Colonic mucosa (tissue), 4 donors: ENCODE results near the gene CFAP77. TPM values are rescaled to one million over a fixed set of nuclear protein-coding genes. Genes with fewer than 3 reads are reported as not detected.

Experiments used
- DNase-seq: peaks from one replicate; pipeline ENCODE4 v3.0.0-alpha.2; 2020
- H3K27ac ChIP-seq: fragments of 200-600 bp; one replicate; pipeline ENCODE4 v1.8.0; 2021
- H3K27me3 ChIP-seq: fragments of 200-600 bp; one replicate; pipeline ENCODE4 v1.8.0; 2021
- H3K36me3 ChIP-seq: fragments of 200-600 bp; one replicate; pipeline ENCODE4 v1.8.0; 2021
- H3K4me1 ChIP-seq: fragments of 200-600 bp; one replicate; pipeline ENCODE4 v1.8.0; 2021; ENCODE audit warnings: mild to moderate bottlenecking
- H3K4me3 ChIP-seq: fragments of 200-600 bp; one replicate; pipeline ENCODE4 v1.8.0; 2021
- H3K9ac ChIP-seq, 2 donors: one replicate each; pipeline ENCODE4 v1.7.0; 2013; ENCODE audit warnings: control low read depth in 2 of 2, low read depth in 2 of 2, low read length in 2 of 2
- H3K9me3 ChIP-seq: fragments of 200-600 bp; one replicate; pipeline ENCODE4 v1.8.0; 2021
- intact Hi-C: fragments of 100-400 bp; cut with DNase I; formaldehyde crosslinking; loops from one replicate; pipeline ENCODE4 v1.14.1; 2022
- total RNA-seq, 2 donors: library from RNA; stranded (reverse); fragmentation: NEBNext Ultra II Directional in 1 of 2; extraction: Animal tissue kit (Norgen Biotek cat#: 25700) in 1 of 2; gene quantifications; one replicate each; pipeline ENCODE4 v1.2.1, GENCODE V29; 2021
- TF ChIP-seq, protein P1 (sequence below): fragments of 200-600 bp; IDR thresholded peaks from one replicate; pipeline ENCODE4 v1.8.0; 2022; ENCODE audit warnings: antibody characterized with exemption, mild to moderate bottlenecking
- donor health status: healthy.
- donor health status: DM: no; HTN: no; CAD: no.
- donor health status: DM: no; HTN: no; CAD: no.

The CFAP77 gene
- total RNA-seq, 2 donors from 2014 or later: not detected

GRCh38 chr9:132513416-132513815, 103.4 kb downstream of the CFAP77 start:
- TF ChIP-seq, protein P1, sequence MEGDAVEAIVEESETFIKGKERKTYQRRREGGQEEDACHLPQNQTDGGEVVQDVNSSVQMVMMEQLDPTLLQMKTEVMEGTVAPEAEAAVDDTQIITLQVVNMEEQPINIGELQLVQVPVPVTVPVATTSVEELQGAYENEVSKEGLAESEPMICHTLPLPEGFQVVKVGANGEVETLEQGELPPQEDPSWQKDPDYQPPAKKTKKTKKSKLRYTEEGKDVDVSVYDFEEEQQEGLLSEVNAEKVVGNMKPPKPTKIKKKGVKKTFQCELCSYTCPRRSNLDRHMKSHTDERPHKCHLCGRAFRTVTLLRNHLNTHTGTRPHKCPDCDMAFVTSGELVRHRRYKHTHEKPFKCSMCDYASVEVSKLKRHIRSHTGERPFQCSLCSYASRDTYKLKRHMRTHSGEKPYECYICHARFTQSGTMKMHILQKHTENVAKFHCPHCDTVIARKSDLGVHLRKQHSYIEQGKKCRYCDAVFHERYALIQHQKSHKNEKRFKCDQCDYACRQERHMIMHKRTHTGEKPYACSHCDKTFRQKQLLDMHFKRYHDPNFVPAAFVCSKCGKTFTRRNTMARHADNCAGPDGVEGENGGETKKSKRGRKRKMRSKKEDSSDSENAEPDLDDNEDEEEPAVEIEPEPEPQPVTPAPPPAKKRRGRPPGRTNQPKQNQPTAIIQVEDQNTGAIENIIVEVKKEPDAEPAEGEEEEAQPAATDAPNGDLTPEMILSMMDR: no peak
- intact Hi-C loops: no loop called here
- Histone ChIP-seq H3K9me3 (no peaks in the 10 kb centered on the region), H3K9ac (no peak overlapping the region), H3K4me1 (no peaks in the 10 kb centered on the region), H3K27ac (no peak overlapping the region), H3K36me3 (no peaks in the 10 kb centered on the region), H3K4me3 (no peak overlapping the region), H3K27me3 (no peaks in the 10 kb centered on the region)
- no peak for DNase-seq

DNA sequence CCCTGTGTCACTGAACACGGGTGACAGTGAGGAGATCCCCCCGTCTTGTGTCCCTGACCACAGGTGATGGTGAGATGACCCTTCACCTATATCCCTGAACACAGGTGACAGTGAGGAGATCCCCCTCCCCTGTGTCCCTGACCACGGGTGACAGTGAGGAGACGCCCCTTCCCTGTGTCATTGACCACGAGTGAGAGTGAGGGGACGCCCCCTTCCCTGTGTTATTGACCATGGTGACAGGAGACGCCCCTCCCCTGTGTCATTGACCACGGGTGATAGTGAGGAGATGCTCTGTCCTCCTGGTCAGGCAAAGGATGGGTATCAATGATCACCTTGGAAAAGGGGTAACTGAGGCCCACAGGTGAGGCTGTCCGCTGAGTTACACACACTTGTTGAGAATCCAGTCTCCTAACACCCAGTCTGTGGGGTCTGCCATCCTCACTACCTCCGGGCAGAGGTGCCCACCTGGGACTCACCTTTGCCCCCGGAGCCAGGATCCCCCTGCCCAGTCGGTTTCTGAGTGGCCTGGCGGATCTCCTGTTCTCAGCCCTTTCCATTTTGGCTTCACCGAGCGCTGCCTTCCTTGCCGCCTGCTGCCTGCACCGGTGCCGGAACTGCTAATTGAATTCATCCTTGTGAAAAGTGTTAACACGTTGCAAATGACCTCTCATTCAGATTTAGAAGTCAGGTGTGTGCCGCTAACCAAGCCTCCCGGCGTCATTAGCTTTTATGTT, 104.2 kb downstream of the CFAP77 start:
- H3K4me3 ChIP-seq: no peak overlapping the region
- no peaks in the 10 kb centered on the region for H3K9me3 ChIP-seq
- no peaks in the 10 kb centered on the region for H3K27me3 ChIP-seq
- TF ChIP-seq, protein P1: no peak
- H3K36me3 ChIP-seq: no peaks in the 10 kb centered on the region
- H3K9ac ChIP-seq: no peak overlapping the region
- DNase-seq: no peak
- no peaks in the 10 kb centered on the region for H3K4me1 ChIP-seq
- intact Hi-C loops: no loop called here
- H3K27ac ChIP-seq: no peak overlapping the region

DNA sequence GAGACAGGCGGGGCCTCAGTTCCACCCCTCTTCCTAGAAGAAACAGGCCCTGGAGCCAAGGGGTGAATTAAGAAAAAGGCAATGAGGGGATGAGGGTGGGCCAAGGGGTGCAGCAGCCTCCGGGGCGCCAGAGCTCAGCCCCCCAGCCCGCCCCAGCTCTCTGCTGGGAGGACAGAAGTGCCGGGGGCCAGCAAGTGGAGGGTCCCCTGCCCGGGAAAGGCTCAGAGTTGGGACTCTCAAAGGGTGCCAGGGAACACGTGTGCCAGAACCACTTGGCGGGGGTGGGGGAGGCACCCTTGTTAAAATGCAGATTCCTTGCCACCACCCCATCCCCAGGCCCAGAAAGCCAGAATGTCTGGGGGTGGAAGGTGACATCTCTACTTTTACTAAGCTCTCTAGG, 104.8 kb downstream of the CFAP77 start:
- Histone ChIP-seq H3K4me1 (no peaks in the 10 kb centered on the region), H3K9ac (no peak overlapping the region), H3K9me3 (no peaks in the 10 kb centered on the region), H3K36me3 (no peaks in the 10 kb centered on the region), H3K27ac (no peak overlapping the region), H3K27me3 (no peaks in the 10 kb centered on the region), H3K4me3 (no peak overlapping the region)
- intact Hi-C loops: no loop called here
- TF ChIP-seq, protein P1: no peak
- no peak for DNase-seq

DNA sequence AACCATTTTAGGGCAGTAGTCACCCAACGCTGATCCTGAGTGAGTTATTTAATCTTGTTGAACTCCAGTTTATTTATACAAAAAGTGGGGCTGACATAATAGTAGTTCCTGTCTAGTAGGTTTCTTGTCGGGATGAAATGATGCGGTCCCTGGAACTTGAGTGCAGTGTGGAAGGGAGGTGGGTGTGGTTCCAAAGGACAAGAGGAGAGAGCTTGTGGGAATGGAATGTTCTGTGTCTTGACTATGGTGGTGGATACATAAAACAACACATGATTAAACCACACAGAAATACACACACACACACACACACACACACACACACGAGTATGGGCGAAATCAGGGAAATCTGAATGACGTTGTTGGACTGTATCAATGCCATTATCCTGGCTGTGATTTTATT, 106.3 kb downstream of the CFAP77 start:
- TF ChIP-seq, protein P1: no peak
- Histone ChIP-seq H3K9me3 (no peaks in the 10 kb centered on the region), H3K27me3 (no peaks in the 10 kb centered on the region), H3K36me3 (no peaks in the 10 kb centered on the region), H3K4me1 (no peaks in the 10 kb centered on the region), H3K9ac (no peak overlapping the region), H3K27ac (no peak overlapping the region), H3K4me3 (no peak overlapping the region)
- DNase-seq: no peak
- intact Hi-C loops: no loop called here

GRCh38 chr9:132516911-132517310, 106.9 kb downstream of the CFAP77 start:
- TF ChIP-seq, protein P1: no peak
- intact Hi-C loops: no loop called here
- Histone ChIP-seq H3K36me3 (no peaks in the 10 kb centered on the region), H3K4me3 (no peak overlapping the region), H3K9me3 (no peaks in the 10 kb centered on the region), H3K27ac (no peak overlapping the region), H3K27me3 (no peaks in the 10 kb centered on the region), H3K4me1 (no peaks in the 10 kb centered on the region), H3K9ac (no peak overlapping the region)
- no peak for DNase-seq
